NCI-H1105 treated with DMSO at 0.1 percent for 48 hours (cell line): ENCODE measurements around the gene ZDHHC1.
A peak's percentile ranks its signal among the peaks of the same experiment; 100 is the strongest.

Source experiments
- DNase-seq: peaks from one replicate; lab custom pipeline; 2025; lab: John Stamatoyannopoulos, UW

Gene ZDHHC1

GRCh38 chr16:67415872-67416793, at the start of gene ZDHHC1:
Gene ZDHHC1 (minus strand): TSS chr16:67416477. CDS start chr16:67407775, 8,702 bp downstream.
- DNase-seq: peak; percentile 49

- DNase-seq: no peak
These were observed 48.3 kb upstream of the ZDHHC1 start for GRCh38 chr16:67464565-67464964.

- no peak for DNase-seq
These were observed 47.4 kb upstream of the ZDHHC1 start for GRCh38 chr16:67463691-67464090.

GRCh38 chr16:67463059-67463458, 46.8 kb upstream of the ZDHHC1 start:
- no peak for DNase-seq

DNA sequence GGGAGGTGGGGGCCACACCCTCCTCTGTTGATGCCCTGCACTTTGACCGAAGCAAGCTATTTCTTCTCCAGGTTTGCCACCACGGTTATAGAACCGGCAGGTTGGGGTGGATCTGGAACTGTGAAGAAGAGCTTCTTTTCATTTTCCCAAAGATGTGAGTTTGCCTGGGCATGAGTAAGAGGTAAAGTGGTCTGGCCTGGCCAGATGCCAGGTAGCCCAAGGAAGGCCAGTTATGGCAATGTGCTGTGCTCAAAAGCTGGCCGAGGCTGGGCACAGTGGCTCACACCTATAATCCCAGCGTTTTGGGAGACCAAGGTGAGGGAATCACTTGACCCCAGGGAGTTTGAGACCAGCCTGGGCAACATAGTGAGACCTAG, 46.0 kb upstream of the ZDHHC1 start:
- DNase-seq: no peak

GRCh38 chr16:67461600-67462278, 45.5 kb upstream of the ZDHHC1 start:
- no peak for DNase-seq

DNA sequence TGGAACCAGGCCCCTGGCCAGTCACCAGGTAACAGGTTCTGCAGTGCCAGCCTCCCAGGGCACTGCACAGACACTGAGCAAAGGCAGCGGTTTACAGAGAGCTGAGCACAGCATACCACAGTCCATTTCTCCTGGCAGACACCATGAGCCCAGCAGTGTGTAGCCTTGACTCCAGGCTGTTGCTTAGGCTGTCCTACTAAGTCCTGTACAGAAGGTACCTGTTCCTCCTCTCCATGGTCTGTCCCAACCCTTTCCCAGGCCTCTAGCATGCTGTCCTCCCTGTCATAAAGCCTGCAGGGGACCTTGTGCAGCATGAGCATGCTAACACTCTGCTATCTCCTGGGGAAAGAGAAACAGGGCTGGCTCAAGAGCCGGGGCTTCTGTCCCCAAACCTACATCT, 44.7 kb upstream of the ZDHHC1 start:
- DNase-seq: no peak

- no peak for DNase-seq
These were observed 43.9 kb upstream of the ZDHHC1 start for GRCh38 chr16:67460168-67460567.

GRCh38 chr16:67459861-67460150, 43.5 kb upstream of the ZDHHC1 start:
- no peak for DNase-seq

DNA sequence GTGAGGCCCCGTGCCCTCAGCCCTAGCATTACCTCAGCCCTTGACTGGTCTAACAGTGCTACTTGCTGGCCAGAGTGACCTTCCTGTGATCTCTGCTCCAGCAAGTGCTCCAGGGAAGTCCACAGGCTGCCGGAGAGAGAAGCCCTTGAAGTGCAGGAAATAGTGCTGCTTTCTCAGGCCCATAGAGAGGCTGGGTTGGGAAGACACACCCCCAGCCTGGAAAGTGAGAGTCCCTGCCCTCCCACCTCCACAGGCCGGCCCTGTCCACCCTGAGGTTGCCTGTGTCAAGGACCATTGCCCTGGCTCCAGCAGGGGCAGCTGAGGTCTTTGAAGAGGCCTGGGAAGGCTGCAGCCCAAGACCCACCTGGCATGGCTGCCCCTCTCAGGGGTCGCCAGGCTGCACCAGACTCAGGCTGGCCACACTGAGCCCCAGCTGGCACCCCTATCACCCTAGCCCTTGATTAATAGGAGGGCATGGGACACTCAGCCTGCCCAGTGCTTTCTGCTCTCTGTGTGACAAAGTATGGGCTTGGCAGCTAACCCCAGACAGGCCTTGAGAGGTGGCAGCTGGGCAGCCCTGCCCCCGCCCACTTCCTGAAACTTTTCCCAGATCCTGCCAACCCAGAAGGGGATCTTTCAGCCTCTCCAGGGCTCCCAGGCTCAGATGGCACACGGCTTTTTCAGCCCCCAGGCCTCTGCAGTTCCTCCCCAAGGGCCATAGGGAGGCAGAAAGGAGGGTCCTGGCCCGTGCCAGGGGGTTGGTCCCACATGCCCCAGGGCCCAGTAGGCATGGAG, 43.0 kb upstream of the ZDHHC1 start:
- DNase-seq: no peak

DNA sequence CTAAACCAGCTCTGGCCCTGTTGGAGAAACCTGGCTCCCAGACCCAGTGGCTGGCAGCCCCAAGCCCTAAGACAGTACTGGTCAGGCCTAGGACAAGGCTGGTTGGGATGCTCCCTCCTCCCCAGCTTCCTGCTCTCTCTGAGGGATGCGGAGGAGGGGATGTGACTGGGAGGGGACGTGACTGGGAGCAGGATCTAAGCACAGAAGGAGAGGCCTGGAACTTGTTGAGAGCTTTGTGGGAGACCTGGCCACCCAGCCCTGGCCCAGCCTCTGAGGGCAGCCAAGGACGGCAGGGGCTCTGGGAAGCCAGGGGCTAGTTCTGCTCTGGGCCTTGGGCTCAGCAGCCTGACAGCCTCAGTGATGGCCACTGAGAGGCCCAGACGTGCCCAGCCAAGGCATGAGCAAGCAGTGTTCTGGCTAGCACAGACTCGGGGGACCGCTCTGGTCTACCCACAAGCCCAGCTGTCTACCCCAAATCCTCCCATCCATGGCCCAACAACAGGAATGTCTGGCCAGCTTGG, 41.9 kb upstream of the ZDHHC1 start:
- DNase-seq: no peak

DNA sequence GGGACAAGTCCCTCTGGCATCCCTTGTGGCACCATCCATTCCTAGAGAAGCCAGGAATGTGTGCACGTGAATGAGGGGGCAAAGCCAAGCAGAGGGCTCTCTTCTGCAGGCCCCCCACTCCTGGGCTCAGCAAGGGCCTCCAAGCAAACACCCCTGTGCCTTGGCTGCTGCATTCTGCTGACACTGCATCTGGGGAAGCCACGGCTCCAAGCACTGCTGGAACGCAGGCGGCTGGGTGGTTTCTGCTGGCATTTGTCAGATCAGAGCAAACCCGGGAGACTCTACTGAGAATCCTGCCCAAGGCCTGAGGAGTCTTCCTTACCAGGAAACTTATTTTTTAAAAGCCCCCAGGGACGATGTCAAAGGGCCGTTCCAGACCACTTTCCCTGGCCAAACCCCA, 41.3 kb upstream of the ZDHHC1 start:
- no peak for DNase-seq

DNA sequence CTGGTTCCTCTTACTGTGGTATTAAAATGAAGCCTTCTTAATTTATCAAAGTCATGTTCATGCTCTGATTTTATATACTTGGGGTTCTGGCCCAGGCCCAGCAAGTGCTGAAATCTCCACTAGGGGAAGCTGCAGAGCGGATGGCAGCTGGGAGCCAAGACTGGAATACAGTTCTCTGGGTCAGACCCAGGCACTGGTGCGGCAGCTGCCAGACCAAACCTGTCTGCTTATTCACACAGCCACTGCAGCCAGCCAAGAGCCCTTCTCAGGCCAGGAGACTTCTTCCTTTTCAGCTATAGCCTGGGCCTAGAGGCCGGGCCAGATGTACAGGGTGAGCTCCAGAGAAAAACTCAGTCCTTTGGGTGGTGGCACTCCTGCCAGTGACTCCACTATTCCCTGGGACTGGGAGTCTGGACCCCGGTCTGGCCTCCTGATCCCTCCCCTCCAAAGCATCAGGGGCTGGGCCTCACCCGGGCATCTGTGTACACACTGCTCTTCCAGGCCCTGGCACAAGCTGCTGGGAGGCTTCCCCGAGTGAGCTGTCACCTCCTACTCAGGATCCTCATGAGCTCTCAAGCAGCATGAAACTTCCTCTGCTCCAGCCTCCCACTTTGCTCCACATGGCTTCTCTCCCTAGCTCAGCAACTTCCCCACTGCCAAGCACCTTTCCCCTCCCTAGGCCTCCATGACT, 40.3 kb upstream of the ZDHHC1 start:
- DNase-seq: no peak

- no peak for DNase-seq
These were observed 38.6 kb upstream of the ZDHHC1 start for GRCh38 chr16:67454852-67455251.

DNA sequence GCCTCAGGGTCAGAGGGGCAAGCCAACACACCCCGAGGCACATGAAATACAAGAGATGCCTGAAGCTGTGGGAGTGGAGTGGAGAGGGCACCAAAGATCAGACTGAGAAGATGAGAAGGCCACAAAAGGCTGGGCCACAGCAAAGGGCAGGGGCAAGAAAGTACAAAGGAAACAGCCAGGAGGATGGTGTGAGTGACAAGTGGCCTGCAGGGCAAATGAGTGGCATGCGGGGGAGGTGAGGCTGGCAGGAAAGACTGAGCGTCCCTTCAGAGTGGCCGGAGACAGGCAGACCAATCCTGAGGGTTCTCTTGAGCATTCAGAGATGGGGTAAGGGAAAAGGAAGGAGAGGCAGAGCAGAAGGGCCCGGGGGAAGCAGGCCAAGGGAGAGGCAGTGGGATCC, 37.8 kb upstream of the ZDHHC1 start:
- DNase-seq: no peak

- DNase-seq: no peak
These were observed 35.6 kb upstream of the ZDHHC1 start for GRCh38 chr16:67451704-67452435.

DNA sequence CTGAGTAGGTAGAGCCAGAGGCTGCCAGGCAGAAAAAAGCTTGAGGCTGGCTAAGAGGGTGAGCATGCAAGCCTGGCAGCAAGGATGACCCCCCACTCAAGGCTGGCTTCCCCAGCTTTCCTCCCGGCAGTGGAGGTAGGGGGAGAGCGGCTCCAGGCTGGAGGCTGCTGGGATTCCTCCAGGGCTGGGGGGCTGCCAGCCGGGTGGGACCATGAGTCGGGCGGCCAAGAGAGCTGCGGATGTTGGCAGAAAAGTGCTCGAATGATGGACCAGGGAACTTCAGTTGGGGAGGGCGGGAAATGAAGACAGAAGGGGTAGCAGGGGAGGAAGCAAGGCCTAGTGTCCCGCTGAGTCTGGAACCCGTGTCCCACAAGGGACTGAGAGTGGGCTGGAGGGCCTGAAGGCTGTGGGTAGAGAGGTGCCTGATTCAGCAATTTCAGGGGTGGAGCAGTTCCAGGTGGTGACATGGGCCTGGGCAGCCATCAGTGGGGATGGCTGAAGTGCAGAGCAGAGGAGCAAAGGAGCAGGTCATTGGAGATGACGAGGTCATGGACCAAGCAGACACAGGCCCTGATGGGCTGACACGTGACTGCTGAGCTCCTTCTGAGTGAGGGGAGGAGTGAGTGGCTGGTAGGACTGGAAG, 34.9 kb upstream of the ZDHHC1 start:
- DNase-seq: no peak

DNA sequence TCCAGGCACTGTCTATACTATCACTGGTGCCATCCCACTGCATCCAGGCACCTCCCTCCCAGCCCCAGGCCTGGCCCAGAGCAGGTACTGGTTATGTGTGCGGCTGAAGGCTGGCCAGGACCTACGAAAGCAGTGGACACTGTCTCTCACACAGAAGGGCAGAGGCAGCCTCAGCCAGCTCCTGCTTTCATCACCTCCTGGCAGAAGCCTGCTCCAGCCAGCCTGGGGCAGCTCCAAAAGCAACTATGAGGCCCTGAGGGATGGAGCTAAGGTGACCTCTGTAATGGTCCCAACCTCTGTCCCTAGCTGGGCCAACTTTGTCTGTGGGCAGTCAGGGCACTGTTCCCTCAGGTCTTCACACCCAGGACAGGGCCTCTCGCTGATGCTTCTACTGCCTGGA, 33.5 kb upstream of the ZDHHC1 start:
- no peak for DNase-seq

GRCh38 chr16:67449336-67449735, 33.1 kb upstream of the ZDHHC1 start:
- DNase-seq: no peak

DNA sequence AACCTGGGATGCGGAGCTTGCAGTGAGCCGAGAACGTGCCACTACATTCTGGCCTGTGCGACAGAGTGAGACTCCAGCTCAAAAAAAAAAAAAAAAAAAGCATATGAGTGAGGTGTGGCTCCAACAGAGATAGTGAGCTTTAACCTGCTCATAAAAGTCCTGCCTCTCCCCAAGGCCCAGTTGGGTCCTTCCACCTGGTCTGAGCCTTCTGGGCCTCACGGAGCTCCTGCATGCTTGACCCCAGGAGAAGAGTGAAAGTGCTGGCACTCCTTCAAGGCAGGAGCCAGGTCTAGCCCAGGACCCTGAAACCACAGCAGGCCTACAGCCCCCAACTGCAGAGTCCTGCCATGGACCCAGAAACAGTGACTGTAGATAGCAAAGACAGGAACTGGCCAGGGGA, 32.3 kb upstream of the ZDHHC1 start:
- DNase-seq: no peak
